Neural cell (in vitro differentiated cells): Measurements from ENCODE around the gene TLX1. TPM values are rescaled to one million over a fixed set of nuclear protein-coding genes. Genes with fewer than 3 reads are reported as not detected.

Experiments
- H2AFZ ChIP-seq: fragments of 200-600, 300-800 bp; sonication (generic), shearing (Covaris generic); 2 replicates; pipeline ENCODE4 v1.6.0; 2014; ENCODE audit warnings: low read depth, mild to moderate bottlenecking, antibody characterized with exemption, low read length, moderate library complexity
- H3F3A ChIP-seq: fragments of 200-600 bp; shearing (Covaris generic); 2 replicates; pipeline ENCODE4 v1.6.1; 2016; ENCODE audit warnings: mild to moderate bottlenecking, moderate library complexity, mixed read lengths, antibody characterized with exemption, low read length; ENCODE audit not compliant: insufficient read depth, poor library complexity, severe bottlenecking
- H3K27ac ChIP-seq: fragments of 200-600, 300-800 bp; sonication (generic), shearing (Covaris generic); 2 replicates; pipeline ENCODE4 v1.5.1; 2014; ENCODE audit warnings: mild to moderate bottlenecking, low read length, moderate library complexity
- H3K27me3 ChIP-seq: fragments of 300-800, 200-600 bp; sonication (generic), shearing (Covaris generic); 2 replicates; pipeline ENCODE4 v1.6.0; 2014; ENCODE audit warnings: mild to moderate bottlenecking, low read depth, low read length, moderate library complexity; ENCODE audit not compliant: insufficient read depth
- H3K36me3 ChIP-seq: fragments of 300-800, 200-600 bp; sonication (generic), shearing (Covaris generic); 2 replicates; pipeline ENCODE4 v1.5.1; 2014; ENCODE audit warnings: mild to moderate bottlenecking, antibody characterized with exemption, low read length, moderate library complexity; ENCODE audit not compliant: insufficient read depth
- H3K4me2 ChIP-seq: fragments of 300-800, 200-600 bp; sonication (generic), shearing (Covaris generic); 2 replicates; pipeline ENCODE4 v1.6.0; 2014; ENCODE audit warnings: mild to moderate bottlenecking, low read length
- H3K4me3 ChIP-seq: fragments of 300-800, 200-600 bp; sonication (generic), shearing (Covaris generic); 2 replicates; pipeline ENCODE4 v1.5.1; 2014; ENCODE audit warnings: mild to moderate bottlenecking, low read length, moderate library complexity
- H3K79me2 ChIP-seq: fragments of 200-600 bp; shearing (Covaris generic); replicated peaks from 2 replicates; pipeline ENCODE4 v1.6.0; 2014; ENCODE audit warnings: mild to moderate bottlenecking, low read length, moderate library complexity; ENCODE audit not compliant: insufficient read depth
- H3K9ac ChIP-seq: fragments of 300-800, 200-600 bp; sonication (generic), shearing (Covaris generic); 2 replicates; pipeline ENCODE4 v1.6.1; 2016; ENCODE audit warnings: mild to moderate bottlenecking, low read length, mixed read lengths
- H3K9me2 ChIP-seq: fragments of 200-600 bp; shearing (Covaris generic); 2 replicates; pipeline ENCODE4 v1.6.1; 2016; ENCODE audit warnings: mild to moderate bottlenecking, low read length, mixed read lengths; ENCODE audit not compliant: insufficient read depth
- H3K9me3 ChIP-seq: fragments of 200-600, 300-800 bp; sonication (generic), shearing (Covaris generic); 2 replicates; pipeline ENCODE4 v1.6.1; 2016; ENCODE audit warnings: mild to moderate bottlenecking, mixed run types, low read length, moderate library complexity, mixed read lengths
- H4K20me1 ChIP-seq: fragments of 200-600 bp; shearing (Covaris generic); 2 replicates; pipeline ENCODE4 v1.6.1; 2016; ENCODE audit warnings: mild to moderate bottlenecking, mixed run types; ENCODE audit not compliant: insufficient read depth
- CTCF ChIP-seq: fragments of 450-650 bp; IDR thresholded peaks from 2 replicates; pipeline ENCODE4 v1.5.1; 2014; ENCODE audit warnings: antibody characterized with exemption, mild to moderate bottlenecking, moderate library complexity; ENCODE audit not compliant: poor library complexity, severe bottlenecking
- EP300 ChIP-seq: fragments of 450-650 bp; conservative IDR thresholded peaks from 2 replicates; pipeline ENCODE4 v1.6.1; 2014; ENCODE audit warnings: antibody characterized with exemption, mild to moderate bottlenecking, moderate library complexity; ENCODE audit not compliant: poor library complexity, severe bottlenecking
- EZH2 ChIP-seq: fragments of 200-600, 300-800 bp; shearing (Covaris generic), sonication (generic); IDR thresholded peaks from 2 replicates; pipeline ENCODE4 v1.6.1; 2014; ENCODE audit warnings: antibody characterized with exemption, low read length, borderline replicate concordance, mild to moderate bottlenecking; ENCODE audit not compliant: insufficient read depth, poor library complexity, severe bottlenecking
- MXI1 ChIP-seq: fragments of 450-650 bp; conservative IDR thresholded peaks from 2 replicates; pipeline ENCODE4 v1.6.1; 2014; ENCODE audit warnings: antibody characterized with exemption, mild to moderate bottlenecking; ENCODE audit not compliant: poor library complexity, severe bottlenecking
- POLR2AphosphoS5 ChIP-seq: IDR thresholded peaks from 2 replicates; pipeline ENCODE4 v1.6.1; 2012
- RAD21 ChIP-seq: fragments of 450-650 bp; conservative IDR thresholded peaks from 2 replicates; pipeline ENCODE4 v1.6.1; 2014; ENCODE audit warnings: antibody characterized with exemption, mild to moderate bottlenecking, moderate library complexity
- REST ChIP-seq: IDR thresholded peaks from 2 replicates; pipeline ENCODE4 v1.6.1; 2012; ENCODE audit warnings: borderline replicate concordance
- SMC3 ChIP-seq: fragments of 450-650 bp; conservative IDR thresholded peaks from 2 replicates; pipeline ENCODE4 v1.6.1; 2014; ENCODE audit warnings: antibody characterized with exemption, mild to moderate bottlenecking, moderate library complexity; ENCODE audit not compliant: poor library complexity
- TAF1 ChIP-seq: IDR thresholded peaks from 2 replicates; pipeline ENCODE4 v1.6.1; 2012; ENCODE audit warnings: low read depth
- polyA plus RNA-seq: library from polyadenylated mRNA; depleted of rRNA; stranded (reverse); fragments of >200 nt; gene quantifications from 2 replicates; pipeline ENCODE4 v1.2.3, GENCODE V29; 2014

The TLX1 gene
- polyA plus RNA-seq, 1 donor from 2014 or later: not detected

GRCh38 chr10:101140084-101140949 is 9.2 kb downstream of the TLX1 start:
- Histone ChIP-seq H2AFZ (no peak overlapping the region), H3F3A (no peaks in the 10 kb centered on the region), H3K9me3 (no peaks in the 10 kb centered on the region), H3K4me3 (no peak overlapping the region), H3K27me3 (peaks cover 100% of the 10 kb centered on the region), H3K27ac (no peak overlapping the region), H3K79me2 (no peaks in the 10 kb centered on the region), H4K20me1 (no peaks in the 10 kb centered on the region), H3K9ac (no peak overlapping the region), H3K36me3 (no peaks in the 10 kb centered on the region), H3K4me2 (no peak overlapping the region), H3K9me2 (no peaks in the 10 kb centered on the region)
- no peak for TF ChIP-seq EZH2
- TF ChIP-seq POLR2AphosphoS5: peak; percentile 84
- TF ChIP-seq CTCF: peak; percentile 16

- H3K9ac ChIP-seq: no peak overlapping the region
- TF ChIP-seq EP300 (no peak), POLR2AphosphoS5 (no peak), EZH2 (peak; percentile 50)
- H3K27me3 ChIP-seq: peaks cover 100% of the 10 kb centered on the region
- H3K9me2 ChIP-seq: no peaks in the 10 kb centered on the region
- no peak overlapping the region for H3K4me3 ChIP-seq
- no peaks in the 10 kb centered on the region for H3K36me3 ChIP-seq
- H3K9me3 ChIP-seq: no peaks in the 10 kb centered on the region
- no peaks in the 10 kb centered on the region for H4K20me1 ChIP-seq
- H2AFZ ChIP-seq: no peak overlapping the region
- H3K27ac ChIP-seq: no peak overlapping the region
- no peaks in the 10 kb centered on the region for H3F3A ChIP-seq
- H3K4me2 ChIP-seq: no peak overlapping the region
- H3K79me2 ChIP-seq: no peaks in the 10 kb centered on the region
These were observed 10.0 kb downstream of the TLX1 start for GRCh38 chr10:101140950-101141615.

GRCh38 chr10:101141616-101142532 is 10.8 kb downstream of the TLX1 start:
- Histone ChIP-seq H3K9ac (no peak overlapping the region), H3K79me2 (no peaks in the 10 kb centered on the region), H3K4me3 (no peak overlapping the region), H3K9me2 (no peaks in the 10 kb centered on the region), H3K9me3 (no peaks in the 10 kb centered on the region), H3K36me3 (no peaks in the 10 kb centered on the region), H3K27me3 (peaks cover 100% of the 10 kb centered on the region), H2AFZ (no peak overlapping the region), H4K20me1 (no peaks in the 10 kb centered on the region), H3F3A (no peaks in the 10 kb centered on the region), H3K4me2 (no peak overlapping the region), H3K27ac (no peak overlapping the region)
- TF ChIP-seq EP300 (no peak), REST (no peak), SMC3 (peak; percentile 76), POLR2AphosphoS5 (no peak), MXI1 (no peak), EZH2 (no peak), RAD21 (peak; percentile 88), TAF1 (no peak), CTCF (peak; percentile 95)
